ENCODE results near the gene GSK3A. TPM values are rescaled to one million over a fixed set of nuclear protein-coding genes. Genes with fewer than 3 reads are reported as not detected.

Gene GSK3A
- total RNA-seq, 1 donor from 2014 or later = 39.8 TPM

GRCh38 chr19:42228641-42229040 lies 13.8 kb downstream of the GSK3A start:
- Histone ChIP-seq H3K4me3 (no peak overlapping the region), H3K27ac (no peak overlapping the region), H3K9me3 (no peaks in the 10 kb centered on the region), H3K27me3 (ENCODE audit: low read depth) (no peaks in the 10 kb centered on the region), H3K4me1 (no peaks in the 10 kb centered on the region), H3K36me3 (peaks cover 93% of the 10 kb centered on the region)
- ATAC-seq (no peak), DNase-seq (no peak)
- intact Hi-C loops (cut with DNase I) = no loop called here
- no peak for TF ChIP-seq CTCF (IDR thresholded peaks at IDR 0.05)

- Histone ChIP-seq H3K27me3 (ENCODE audit: low read depth) (no peaks in the 10 kb centered on the region), H3K27ac (no peak overlapping the region), H3K9me3 (no peaks in the 10 kb centered on the region), H3K4me3 (no peak overlapping the region), H3K4me1 (peaks cover 3% of the 10 kb centered on the region), H3K36me3 (peaks cover 76% of the 10 kb centered on the region)
- DNase-seq (no peak), ATAC-seq (no peak)
- no peak for TF ChIP-seq CTCF (IDR thresholded peaks at IDR 0.05)
- intact Hi-C loops (cut with DNase I) = no loop called here
Measured at GRCh38 chr19:42226886-42227285, 15.5 kb downstream of the GSK3A start.

GRCh38 chr19:42225718-42226292 lies 16.6 kb downstream of the GSK3A start:
- intact Hi-C loops (cut with DNase I) = no loop called here
- no peak overlapping the region for H3K4me3 ChIP-seq
- H3K36me3 ChIP-seq = peaks cover 65% of the 10 kb centered on the region
- H3K9me3 ChIP-seq = no peaks in the 10 kb centered on the region
- no peaks in the 10 kb centered on the region for H3K27me3 ChIP-seq (ENCODE audit: low read depth)
- DNase-seq = no peak
- peaks cover 14% of the 10 kb centered on the region for H3K4me1 ChIP-seq
- no peak overlapping the region for H3K27ac ChIP-seq
- TF ChIP-seq CTCF (IDR thresholded peaks at IDR 0.05) = no peak
- ATAC-seq = no peak

GRCh38 chr19:42224940-42225717 lies 17.3 kb downstream of the GSK3A start:
- no peak for ATAC-seq
- intact Hi-C loops (cut with DNase I) = no loop called here
- no peak overlapping the region for H3K27ac ChIP-seq
- no peaks in the 10 kb centered on the region for H3K9me3 ChIP-seq
- DNase-seq = no peak
- peaks cover 58% of the 10 kb centered on the region for H3K36me3 ChIP-seq
- H3K4me1 ChIP-seq = peaks cover 17% of the 10 kb centered on the region
- no peak overlapping the region for H3K4me3 ChIP-seq
- TF ChIP-seq CTCF (IDR thresholded peaks at IDR 0.05) = no peak
- H3K27me3 ChIP-seq (ENCODE audit: low read depth) = no peaks in the 10 kb centered on the region

- H3K27me3 ChIP-seq (ENCODE audit: low read depth) = no peaks in the 10 kb centered on the region
- H3K36me3 ChIP-seq = peaks cover 17% of the 10 kb centered on the region
- H3K9me3 ChIP-seq = no peaks in the 10 kb centered on the region
- H3K4me3 ChIP-seq = peak overlapping the region; percentile 76
- intact Hi-C loops (cut with DNase I) = no loop called here
- H3K4me1 ChIP-seq = peaks cover 46% of the 10 kb centered on the region
- DNase-seq (no peak), ATAC-seq (no peak)
- TF ChIP-seq CTCF (IDR thresholded peaks at IDR 0.05) = no peak
- H3K27ac ChIP-seq = peak overlapping the region; percentile 73
Measured at GRCh38 chr19:42220751-42221097, 21.7 kb downstream of the GSK3A start.

Data from lower lobe of right lung (tissue), 2 donors.